GM21360 (cell line): Measurements from ENCODE around the gene GSK3B.
"Not testable (repeated sequence)": the region's sequence is repeated elsewhere in the genome, so short reads cannot be mapped to it uniquely, and the experiment has no call there.

ENCODE experiments used
- ATAC-seq: cut with Tn5 transposase; IDR thresholded peaks from one replicate; pipeline ENCODE4 v1.9.1; 2021; ENCODE audit warnings: mild to moderate bottlenecking, moderate library complexity; ENCODE audit not compliant: unreplicated experiment

GSK3B gene

DNA sequence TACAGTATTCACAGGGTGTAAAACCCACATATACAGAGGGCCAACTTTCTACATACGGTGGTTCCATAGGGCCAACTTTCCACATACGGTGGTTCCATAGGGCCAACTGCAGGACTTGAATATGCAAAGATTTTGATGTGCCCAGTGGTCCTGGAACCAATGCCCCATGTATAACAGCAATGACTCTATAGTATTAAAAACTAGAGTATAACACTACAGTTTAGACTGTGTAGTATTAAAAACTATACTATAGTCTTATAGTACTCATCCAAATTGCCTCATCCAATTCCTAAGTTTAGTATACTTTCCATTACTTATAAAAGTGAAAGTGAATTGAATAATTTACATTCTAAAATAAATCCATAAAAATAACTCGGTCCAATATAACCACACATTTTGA is 75.9 kb downstream of the GSK3B start:
- ATAC-seq, result no peak

DNA sequence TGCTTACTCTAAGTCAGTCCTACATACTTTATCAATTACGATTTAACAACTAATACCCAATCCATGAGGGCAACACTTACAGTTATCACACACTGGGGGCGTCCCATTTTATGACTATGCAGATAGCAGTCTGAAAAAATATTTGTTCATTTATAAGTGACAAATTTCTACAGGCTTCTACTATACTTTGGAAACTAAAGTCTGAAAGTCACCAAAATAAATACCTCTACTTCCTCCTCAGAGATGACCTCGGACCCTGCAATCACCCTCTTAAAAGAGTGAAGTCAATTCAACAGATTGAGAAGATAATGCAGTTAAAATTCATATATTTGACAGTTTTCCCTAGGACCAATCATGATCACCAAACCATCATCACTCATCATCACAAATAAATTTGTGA is 76.6 kb downstream of the GSK3B start:
- no peak for ATAC-seq

DNA sequence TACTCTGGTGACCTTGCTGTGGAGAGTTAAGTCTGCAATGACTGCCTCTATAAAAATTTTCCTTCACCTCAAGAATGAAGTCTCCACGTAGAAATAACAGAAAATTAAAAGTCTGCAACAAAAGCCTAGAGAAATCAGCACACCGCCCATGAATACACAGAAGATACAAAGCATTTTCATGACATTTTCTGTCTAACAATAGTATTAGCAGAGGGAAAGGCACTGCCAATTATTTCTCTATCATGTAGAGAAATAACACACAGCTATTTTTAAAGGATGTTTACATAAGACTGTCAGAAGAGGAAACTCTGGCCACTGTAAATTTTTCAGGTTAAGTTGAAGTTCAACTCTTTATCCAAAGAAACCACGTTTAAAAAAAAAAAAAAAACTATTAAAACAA is 80.8 kb downstream of the GSK3B start:
- no peak for ATAC-seq

DNA sequence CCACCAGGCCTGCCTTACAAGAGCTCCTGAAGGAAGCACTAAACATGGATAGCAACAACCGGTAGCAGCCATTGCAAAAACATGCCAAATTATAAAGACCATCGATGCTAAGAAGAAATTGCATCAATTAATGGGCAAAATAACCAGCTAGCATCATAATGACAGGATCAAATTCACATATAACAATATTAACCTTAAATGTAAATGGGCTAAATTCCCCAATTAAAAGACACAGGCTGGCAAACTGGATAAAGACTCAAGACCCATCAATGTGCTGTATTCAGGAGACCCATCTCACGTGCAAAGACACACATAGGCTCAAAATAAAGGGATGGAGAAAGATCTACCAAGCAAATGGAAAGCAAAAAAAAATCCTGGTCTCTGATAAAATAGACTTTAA is 88.5 kb downstream of the GSK3B start:
- not testable (repeated sequence) for ATAC-seq

DNA sequence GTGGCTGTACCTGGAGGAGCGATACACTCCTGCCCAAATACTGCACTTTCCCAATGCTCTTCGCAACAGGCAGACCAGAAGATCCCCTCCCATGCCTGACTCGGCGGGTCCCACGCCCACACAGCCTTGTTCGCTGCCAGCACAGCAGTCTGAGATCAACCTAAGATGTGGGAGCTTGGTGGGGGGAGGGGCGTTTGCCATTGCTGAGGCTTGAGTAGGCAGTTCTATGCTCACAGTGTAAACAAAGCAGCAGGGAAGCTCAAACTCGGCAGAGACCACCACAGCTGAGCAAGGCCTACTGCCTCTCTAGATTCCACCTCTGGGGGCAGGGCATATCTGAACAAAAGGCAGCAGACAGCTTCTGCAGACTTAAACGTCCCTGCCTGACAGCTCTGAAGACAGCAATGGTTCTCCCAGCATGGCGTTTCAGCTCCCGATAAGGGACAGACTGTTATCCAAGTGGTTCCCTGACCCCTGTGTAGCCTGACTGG is 90.2 kb downstream of the GSK3B start:
- not testable (repeated sequence) for ATAC-seq

DNA sequence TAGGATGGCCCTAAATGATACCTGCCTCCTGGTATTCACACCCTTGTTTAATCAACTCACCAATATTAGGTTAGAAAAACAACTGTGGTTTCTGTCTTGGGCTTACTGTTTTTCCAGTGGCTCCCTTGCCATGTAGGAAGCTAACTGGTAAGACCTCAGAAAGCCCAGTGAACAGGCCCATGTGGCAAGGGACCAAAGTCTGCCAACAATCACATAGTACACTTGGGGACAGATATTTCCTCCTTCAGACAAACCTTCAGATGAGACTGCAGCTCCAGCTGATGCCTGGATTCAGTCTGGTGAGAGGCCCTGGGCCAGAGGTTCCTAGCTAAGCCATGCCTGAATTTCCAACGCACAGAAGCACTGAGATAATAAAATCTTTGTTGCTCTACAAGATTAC is 96.1 kb downstream of the GSK3B start:
- no peak for ATAC-seq

DNA sequence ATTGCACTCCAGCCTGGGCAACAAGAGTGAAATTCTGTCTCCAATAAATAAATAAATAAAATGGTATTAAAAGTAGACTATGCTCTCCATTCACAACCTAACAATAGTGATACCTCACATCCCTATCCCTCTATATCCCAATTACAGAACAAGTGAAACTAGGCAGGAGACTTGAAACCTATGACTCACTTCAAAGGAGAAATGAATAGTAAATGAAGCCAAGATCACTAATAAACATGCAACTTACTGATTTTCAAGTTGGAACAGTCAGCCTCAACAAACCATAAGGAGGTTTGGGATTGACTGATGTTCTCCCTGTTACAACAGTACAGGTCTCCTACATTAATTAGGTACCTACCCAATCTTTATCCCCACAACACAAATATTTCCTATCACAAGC is 103.4 kb downstream of the GSK3B start:
- no peak for ATAC-seq

DNA sequence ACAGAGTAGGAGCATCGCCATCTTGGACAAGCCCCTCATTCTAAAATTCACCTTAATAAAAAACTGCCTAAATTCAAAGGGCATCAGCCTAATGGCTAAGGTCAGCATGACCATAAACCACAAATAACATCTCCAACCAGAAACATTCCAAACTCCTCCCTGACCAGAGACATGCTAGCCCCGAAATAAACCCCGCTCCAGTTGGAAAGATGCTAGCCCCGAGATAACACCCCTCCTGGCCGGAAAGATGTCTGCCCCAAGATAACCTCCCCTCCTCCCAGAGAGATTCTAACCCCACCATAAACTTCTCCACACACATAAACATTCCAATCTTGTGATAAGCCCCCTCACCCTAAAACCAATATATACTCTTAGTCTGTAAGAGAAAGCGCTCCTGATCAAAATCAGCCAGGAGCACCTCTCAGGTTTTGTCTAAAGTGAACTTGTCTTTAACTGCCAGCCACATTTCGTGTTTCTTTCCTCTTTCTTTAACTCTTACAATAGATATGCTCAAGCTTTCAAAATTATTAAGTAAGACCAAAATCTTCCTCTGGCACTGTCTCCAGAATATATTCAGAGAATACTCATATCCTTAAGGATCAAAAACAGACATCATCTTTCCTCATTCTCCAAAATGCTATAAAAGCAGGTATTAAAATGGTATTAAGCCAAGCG is 104.1 kb downstream of the GSK3B start:
- no peak for ATAC-seq

DNA sequence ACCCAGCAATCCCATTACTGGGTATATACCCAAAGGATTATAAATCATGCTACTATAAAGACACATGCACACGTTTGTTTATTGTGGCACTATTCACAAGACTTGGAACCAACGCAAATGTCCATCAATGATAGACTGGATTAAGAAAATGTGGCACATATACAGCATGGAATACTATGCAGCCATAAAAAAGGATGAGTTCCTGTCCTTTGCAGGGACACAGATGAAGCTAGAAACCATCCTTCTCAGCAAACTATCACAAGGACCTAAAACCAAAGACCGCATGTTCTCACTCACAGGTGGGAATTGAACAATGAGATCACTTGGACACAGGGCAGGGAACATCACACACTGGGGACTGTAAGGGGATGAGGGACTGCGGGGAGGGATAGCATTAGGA is 107.4 kb downstream of the GSK3B start:
- ATAC-seq, result not testable (repeated sequence)

DNA sequence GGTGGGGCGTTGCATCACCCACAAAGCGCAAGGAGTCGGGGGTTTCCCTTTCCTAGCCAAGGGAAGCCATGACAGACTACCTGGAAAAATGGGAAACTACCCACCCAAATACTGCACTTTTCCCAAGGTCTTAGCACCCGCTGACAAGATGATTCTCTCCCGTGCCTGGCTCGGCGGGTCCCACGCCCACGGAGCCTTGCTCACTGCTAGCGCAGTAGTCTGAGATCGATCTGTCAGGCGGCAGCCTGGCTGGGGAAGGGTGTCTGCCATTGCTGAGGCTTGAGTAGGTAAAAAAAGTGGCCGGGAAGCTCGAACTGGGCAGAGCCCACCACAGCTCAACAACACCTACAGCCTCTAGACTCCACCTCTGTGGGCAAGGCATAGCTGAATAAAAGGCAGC is 112.9 kb downstream of the GSK3B start:
- no peak for ATAC-seq

DNA sequence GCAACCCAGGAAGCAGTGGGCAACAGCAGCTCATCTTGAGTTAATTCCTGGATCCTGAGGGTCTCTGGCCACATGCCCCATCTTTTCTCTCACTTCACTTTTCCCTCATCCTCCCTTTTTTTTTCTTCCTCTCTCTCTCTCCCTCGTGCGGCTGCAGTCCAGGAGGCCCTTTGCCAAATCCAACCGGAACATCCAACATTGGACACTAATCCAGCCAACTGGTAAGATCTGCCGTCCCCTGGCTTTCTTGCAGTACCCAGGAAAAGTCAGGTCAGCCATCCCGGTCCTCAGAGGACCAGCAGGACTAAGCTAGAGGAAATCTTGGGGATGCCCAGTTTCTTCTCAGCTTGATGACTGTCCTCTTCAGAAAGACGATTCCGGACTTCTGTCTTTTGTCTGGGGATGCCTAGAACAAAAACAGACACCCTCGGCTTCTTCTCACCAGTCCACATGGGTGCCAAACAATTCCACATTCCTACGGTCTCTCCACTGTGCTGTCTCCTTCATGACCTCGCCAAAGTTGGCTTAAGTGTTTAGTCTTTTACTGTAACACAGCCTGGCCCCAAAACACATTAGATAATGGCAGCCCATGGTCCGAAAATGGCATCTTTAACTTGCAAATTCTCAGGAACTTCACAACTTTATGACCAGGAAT is 115.6 kb downstream of the GSK3B start:
- ATAC-seq, result no peak

DNA sequence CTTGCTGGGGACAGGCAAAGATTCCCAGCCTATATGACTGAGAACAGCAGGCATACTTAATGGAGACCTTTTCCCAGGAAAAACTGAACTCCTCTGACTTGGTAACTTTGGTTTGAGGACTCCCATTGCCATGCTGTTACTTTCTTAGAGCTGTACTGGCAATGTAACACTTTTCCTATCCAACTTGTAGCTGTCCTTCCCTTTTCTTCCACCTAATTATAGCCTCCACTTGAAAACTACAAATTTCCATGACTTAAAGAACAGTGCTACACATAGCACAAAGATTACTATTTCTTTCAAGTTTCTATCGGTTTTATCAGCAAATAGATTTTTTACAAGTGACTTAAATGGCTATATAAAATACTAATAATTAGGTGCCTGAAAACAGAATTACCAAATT is 116.9 kb downstream of the GSK3B start:
- ATAC-seq, result no peak

DNA sequence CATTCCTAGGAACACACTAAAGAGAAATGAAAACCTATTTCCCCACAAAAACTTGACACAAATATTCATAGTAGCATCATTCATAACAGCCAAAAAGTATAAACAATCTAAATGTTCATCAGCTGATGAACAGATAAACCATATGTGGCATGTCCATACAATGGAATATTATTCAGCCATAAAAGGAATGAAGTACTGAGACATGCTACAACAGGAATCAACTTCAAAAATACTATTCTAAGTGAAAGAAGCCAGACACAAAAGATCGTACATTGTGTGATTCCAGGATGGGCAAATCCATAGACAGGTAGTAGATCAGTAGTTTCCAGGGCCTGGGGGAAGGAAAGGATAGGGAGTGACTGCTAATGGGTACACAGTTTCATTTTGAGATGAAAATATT is 118.0 kb downstream of the GSK3B start:
- ATAC-seq, result no peak

DNA sequence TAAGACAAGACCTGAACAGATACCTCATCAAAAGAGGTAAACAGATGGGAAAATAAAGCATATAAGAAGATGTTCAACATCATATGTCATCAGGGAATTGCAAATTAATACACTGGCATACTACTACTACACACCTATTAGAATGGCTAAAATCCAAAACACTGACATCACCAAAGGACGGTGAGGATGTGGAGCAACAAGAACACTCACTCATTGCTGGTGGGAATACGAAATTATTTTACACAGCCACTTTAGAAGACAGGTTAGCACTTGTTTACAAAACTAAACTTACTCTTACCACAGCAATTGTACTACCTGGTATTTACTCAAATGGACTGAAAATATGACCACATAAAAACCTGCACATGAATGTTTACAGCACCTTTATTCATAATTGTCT is 119.6 kb downstream of the GSK3B start:
- no peak for ATAC-seq

DNA sequence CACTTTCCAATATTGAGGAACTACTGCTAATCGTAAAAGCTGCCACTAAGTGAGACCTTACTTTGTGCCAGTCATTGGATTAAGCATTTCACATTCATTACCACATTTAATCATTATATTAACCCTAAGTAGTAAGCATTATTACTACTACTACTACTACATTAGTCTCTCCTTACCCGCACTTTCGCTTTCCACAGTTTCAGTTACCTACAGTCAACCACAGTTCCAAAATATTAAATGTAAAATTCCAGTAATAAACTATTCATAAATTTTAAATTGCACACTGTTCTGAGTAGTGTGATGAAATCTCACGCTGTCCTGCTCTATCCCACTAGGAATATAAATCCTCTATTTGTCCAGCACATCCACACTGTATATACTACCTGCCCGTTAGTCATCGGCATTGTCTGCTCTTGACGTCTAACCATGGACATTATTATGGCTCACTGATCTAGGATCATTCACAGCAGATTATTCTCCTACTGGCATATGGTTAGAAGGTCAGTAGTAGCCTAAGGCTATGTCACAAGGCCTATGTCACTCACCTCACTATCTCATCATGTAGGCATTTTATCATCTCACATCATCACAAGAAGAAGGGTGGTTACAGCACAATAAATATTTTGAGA is 121.1 kb downstream of the GSK3B start:
- ATAC-seq, result no peak

DNA sequence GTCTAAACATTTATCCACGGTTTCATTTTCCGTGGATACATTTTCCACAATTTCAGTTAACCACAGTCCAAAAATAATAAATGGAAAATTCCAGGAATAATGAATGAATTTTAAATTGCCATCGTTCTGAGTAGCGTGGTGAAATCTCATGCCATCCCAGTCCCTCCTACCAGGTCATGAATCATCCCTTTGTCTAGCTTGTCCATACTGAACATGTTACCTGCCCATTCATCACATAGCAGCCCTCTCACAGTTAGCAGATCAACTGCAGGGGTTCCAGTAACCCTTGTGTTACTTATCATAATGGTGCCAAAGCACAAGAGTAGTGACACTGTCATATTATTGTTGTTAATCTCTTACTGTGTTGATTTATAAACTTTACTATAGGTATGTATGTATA is 124.5 kb downstream of the GSK3B start:
- no peak for ATAC-seq

DNA sequence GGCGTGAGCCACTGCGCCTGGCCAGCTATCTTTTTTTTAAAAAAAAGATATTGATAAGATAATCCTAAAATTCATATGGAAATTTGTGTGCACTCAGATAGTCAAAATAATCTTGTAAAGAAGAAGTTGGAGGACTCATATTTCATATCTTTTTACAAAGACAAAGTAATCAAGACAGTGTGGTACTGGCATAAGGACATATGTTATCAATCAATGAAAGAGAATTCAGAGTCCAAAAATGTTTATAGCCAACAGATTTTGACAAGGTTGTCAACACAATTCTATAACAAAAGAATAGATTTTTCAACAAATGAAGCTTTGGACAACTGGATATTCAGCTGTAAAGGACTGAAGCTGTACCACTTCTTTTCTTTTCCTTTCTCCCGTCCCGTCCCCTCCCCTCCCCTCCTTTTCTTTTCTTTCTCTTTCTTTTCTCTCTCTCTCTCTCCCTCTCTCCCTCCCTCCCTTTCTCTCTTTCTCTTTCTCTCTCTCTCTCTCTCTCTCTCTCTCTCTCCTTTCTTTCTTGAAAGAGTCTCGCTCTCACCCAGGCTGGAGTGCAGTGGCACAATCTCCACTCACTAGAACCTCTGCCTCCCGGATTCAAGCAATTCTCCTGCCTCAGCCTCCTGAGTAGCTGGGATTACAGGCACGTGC is 126.8 kb downstream of the GSK3B start:
- ATAC-seq, result no peak

DNA sequence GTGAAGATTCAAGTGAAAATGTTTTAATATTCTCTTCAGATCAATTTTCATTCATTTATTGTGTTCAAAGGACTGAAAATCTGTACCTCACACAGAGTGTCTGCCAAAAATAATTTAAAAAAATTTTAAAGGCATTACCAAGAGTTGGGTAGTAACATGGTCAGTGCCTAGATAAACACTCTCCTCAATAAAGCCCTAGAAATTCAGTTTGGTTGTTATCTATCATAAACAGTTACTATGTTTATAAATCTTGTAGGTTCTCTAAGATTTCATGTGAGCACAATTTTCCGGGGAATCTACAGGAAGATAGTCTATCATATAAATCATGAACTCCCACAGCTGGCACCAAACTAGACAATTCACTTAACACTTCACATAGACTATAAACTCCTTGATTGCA is 128.6 kb downstream of the GSK3B start:
- no peak for ATAC-seq

DNA sequence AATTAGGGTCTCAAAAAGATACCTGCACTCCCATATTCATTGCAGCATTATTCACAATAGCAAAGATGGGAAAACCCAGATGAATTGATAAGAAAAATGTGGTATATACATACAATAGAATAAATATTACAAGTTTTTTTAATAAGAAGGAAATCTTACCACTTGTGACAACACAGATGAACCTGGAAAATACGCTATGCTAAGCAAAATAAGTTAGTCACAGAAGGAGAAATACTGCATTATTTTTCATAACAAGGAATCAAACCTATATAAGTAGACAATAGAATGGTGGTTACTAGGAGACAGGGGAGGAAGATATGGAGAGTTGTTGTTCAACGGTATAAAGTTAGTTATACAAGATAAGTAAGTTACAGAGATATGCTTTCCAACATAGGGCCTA is 130.0 kb downstream of the GSK3B start:
- no peak for ATAC-seq

DNA sequence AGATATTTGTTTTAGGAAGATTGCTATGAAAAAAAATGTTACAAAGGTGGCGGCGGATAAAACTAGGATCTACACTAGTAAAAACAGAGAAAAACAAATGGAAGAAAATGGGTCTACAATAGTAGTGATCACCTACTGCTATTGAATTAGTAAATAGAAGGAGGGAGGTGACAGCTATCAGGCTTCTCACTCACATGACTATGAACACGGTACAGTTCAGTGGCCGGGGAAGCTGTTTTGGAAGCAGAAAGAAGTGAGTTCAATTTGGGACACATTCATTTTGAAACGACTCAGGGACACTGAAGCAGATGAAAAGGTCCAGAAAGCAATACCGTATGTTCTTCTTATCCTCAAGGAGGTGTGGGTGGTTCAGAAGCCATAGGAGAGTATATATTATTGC is 138.3 kb downstream of the GSK3B start:
- no peak for ATAC-seq

DNA sequence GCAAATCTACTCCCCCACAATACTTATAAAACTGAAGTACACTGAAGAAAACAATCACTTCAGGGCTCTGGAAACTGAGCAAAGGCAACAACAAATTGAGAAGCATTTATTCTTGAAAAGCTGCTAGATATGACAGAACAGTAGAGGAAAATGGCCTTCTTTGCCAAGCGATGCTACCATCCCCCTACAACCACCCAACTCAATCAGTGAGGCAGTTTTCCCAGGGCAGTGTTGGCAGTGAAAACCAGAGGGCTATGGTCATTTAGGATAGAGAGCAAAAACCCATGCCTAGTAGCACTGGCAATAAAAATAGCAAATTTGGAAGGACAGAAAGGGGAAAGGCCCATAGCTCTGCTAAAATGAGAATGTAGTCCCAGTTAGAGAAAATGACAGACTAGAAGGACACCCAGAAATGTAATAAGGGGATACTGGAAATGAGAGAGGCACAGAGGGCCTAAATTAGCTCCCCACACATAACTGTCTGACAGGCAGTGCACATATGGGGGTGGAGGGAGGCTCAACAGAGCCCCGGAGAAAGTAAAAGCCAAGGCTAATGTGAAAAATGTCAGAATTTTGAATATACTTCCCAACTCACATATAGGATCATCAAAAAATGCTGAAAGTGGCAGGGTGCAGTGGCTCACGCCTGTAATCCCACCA is 143.5 kb downstream of the GSK3B start:
- ATAC-seq, result no peak
